GM12874 (cell line): ENCODE measurements around the gene TGFBR1.

Source experiments
- CTCF ChIP-seq: IDR thresholded peaks from 2 replicates; pipeline ENCODE4 v1.5.1; 2011; ENCODE audit warnings: low read depth, mild to moderate bottlenecking, control low read depth, low read length, moderate library complexity; ENCODE audit not compliant: insufficient read depth

The TGFBR1 gene

GRCh38 chr9:99173570-99174504 is 68.9 kb downstream of the TGFBR1 start:
- no peak for TF ChIP-seq CTCF

- no peak for TF ChIP-seq CTCF
Observed at GRCh38 chr9:99176527-99177013, 71.7 kb downstream of the TGFBR1 start.

- no peak for TF ChIP-seq CTCF
Observed at GRCh38 chr9:99177576-99178366, 72.9 kb downstream of the TGFBR1 start.

GRCh38 chr9:99178912-99179872 is 74.3 kb downstream of the TGFBR1 start:
- TF ChIP-seq CTCF: no peak

- TF ChIP-seq CTCF: no peak
Observed at GRCh38 chr9:99180199-99180598, 75.3 kb downstream of the TGFBR1 start.

GRCh38 chr9:99180662-99181061 is 75.7 kb downstream of the TGFBR1 start:
- no peak for TF ChIP-seq CTCF
